ENCODE measurements around the gene LAYN. TPM values are rescaled to one million over a fixed set of nuclear protein-coding genes. Genes with fewer than 3 reads are reported as not detected.

The LAYN gene
- total and polyA plus RNA-seq, 2 experiments from 2014 or later = 118 to 121 TPM

GRCh38 chr11:111596319-111596718 is 55.8 kb downstream of the LAYN start:
- TF ChIP-seq EZH2phosphoT487 (IDR thresholded peaks at IDR 0.05; ENCODE audit: insufficient read depth, low read depth) (no peak), EZH2 (IDR thresholded peaks at IDR 0.05; ENCODE audit: insufficient read depth, poor library complexity, severe bottlenecking) (no peak)
- Histone ChIP-seq H3F3A (ENCODE audit: insufficient read depth) (peaks cover 15% of the 10 kb centered on the region), H3K4me2 (ENCODE audit: unreplicated experiment) (no peak overlapping the region), H3K9me3 (ENCODE audit: low read depth) (no peaks in the 10 kb centered on the region), H2AFZ (no peak overlapping the region), H4K20me1 (ENCODE audit: insufficient read depth) (no peaks in the 10 kb centered on the region), H3K27me3 (replicated peaks; ENCODE audit: insufficient read depth) (no peaks in the 10 kb centered on the region), H3K79me2 (ENCODE audit: insufficient read depth) (no peaks in the 10 kb centered on the region), H3K4me3 (no peak overlapping the region), H3K4me1 (ENCODE audit: insufficient read depth) (peaks cover 12% of the 10 kb centered on the region), H3K9ac (no peak overlapping the region), H3K27ac (no peak overlapping the region), H3K36me3 (ENCODE audit: low read depth) (no peaks in the 10 kb centered on the region), H3K9me2 (ENCODE audit: insufficient read depth) (no peaks in the 10 kb centered on the region)
- no peak for DNase-seq
- in situ Hi-C loops (cut with MboI) = loop anchor here (5.0 kb wide), 1 partner anchor 246 kb away; no protein-coding TSS in a partner anchor
- WGBS, 2 experiments (ENCODE audit: low coverage in 1 of 2, low lambda C conversion rate in 2 of 2, missing lambda C conversion rate in 2 of 2) = 96 to 97% methylated on average over 1 of the region's 1 CpG

GRCh38 chr11:111598148-111598547 is 57.6 kb downstream of the LAYN start:
- H4K20me1 ChIP-seq (ENCODE audit: insufficient read depth) = no peaks in the 10 kb centered on the region
- H3K79me2 ChIP-seq (ENCODE audit: insufficient read depth) = peaks cover 7% of the 10 kb centered on the region
- H3K36me3 ChIP-seq (ENCODE audit: low read depth) = no peaks in the 10 kb centered on the region
- no peaks in the 10 kb centered on the region for H3K9me2 ChIP-seq (ENCODE audit: insufficient read depth)
- H3K27ac ChIP-seq = peak overlapping the region; percentile 51
- peak overlapping the region; percentile 58 for H2AFZ ChIP-seq
- H3K9ac ChIP-seq = peak overlapping the region; percentile 53
- in situ Hi-C loops (cut with MboI) = loop anchor here (5.0 kb wide), 1 partner anchor 244 kb away; no protein-coding TSS in a partner anchor
- no peaks in the 10 kb centered on the region for H3K9me3 ChIP-seq (ENCODE audit: low read depth)
- 41 to 50% methylated on average over 1 of the region's 1 CpG for WGBS, 2 experiments (ENCODE audit: low coverage in 1 of 2, low lambda C conversion rate in 2 of 2, missing lambda C conversion rate in 2 of 2)
- H3K4me3 ChIP-seq = peak overlapping the region; percentile 33
- DNase-seq = peak; percentile 43
- peaks cover 20% of the 10 kb centered on the region for H3F3A ChIP-seq (ENCODE audit: insufficient read depth)
- H3K27me3 ChIP-seq (replicated peaks; ENCODE audit: insufficient read depth) = no peaks in the 10 kb centered on the region
- TF ChIP-seq EZH2phosphoT487 (IDR thresholded peaks at IDR 0.05; ENCODE audit: insufficient read depth, low read depth) (no peak), EZH2 (IDR thresholded peaks at IDR 0.05; ENCODE audit: insufficient read depth, poor library complexity, severe bottlenecking) (no peak)
- peak overlapping the region; percentile 48 for H3K4me2 ChIP-seq (ENCODE audit: unreplicated experiment)
- H3K4me1 ChIP-seq (ENCODE audit: insufficient read depth) = peaks cover 16% of the 10 kb centered on the region

DNA sequence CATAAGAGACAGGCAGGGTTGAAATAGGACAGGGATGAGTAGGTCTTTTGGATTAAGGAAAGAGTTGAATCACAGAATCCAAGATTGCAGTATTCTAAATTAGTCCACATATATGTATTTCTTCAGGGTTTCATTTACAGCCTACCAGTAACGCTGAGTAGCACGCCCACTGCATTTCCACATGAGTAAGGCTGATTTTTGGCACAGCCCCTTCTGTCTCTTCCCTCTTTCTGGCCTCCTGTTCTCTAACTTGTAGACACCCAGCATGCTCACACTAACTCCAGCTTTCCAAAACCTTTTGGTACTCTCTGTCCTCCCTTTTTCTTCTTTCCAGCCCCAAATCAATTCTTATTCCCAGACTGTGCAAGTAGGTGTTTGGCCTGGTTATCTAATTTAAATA is 58.0 kb downstream of the LAYN start:
- Histone ChIP-seq H2AFZ (peak overlapping the region; percentile 58), H3K9me3 (ENCODE audit: low read depth) (no peaks in the 10 kb centered on the region), H3K36me3 (ENCODE audit: low read depth) (no peaks in the 10 kb centered on the region), H3K4me1 (ENCODE audit: insufficient read depth) (peaks cover 16% of the 10 kb centered on the region), H3K4me3 (no peak overlapping the region), H3F3A (ENCODE audit: insufficient read depth) (peaks cover 24% of the 10 kb centered on the region), H3K79me2 (ENCODE audit: insufficient read depth) (peaks cover 11% of the 10 kb centered on the region), H4K20me1 (ENCODE audit: insufficient read depth) (no peaks in the 10 kb centered on the region), H3K27me3 (replicated peaks; ENCODE audit: insufficient read depth) (no peaks in the 10 kb centered on the region), H3K9ac (peak overlapping the region; percentile 53), H3K27ac (peak overlapping the region; percentile 51), H3K4me2 (ENCODE audit: unreplicated experiment) (peak overlapping the region; percentile 48), H3K9me2 (ENCODE audit: insufficient read depth) (no peaks in the 10 kb centered on the region)
- in situ Hi-C loops (cut with MboI) = loop anchor here (5.0 kb wide), 1 partner anchor 244 kb away; no protein-coding TSS in a partner anchor
- peak; percentile 96 for DNase-seq
- TF ChIP-seq EZH2phosphoT487 (IDR thresholded peaks at IDR 0.05; ENCODE audit: insufficient read depth, low read depth) = no peak
- TF ChIP-seq EZH2 (IDR thresholded peaks at IDR 0.05; ENCODE audit: insufficient read depth, poor library complexity, severe bottlenecking) = no peak
- 0% methylated on average over 2 of the region's 2 CpGs for whole genome bisulfite sequencing, 2 experiments (ENCODE audit: low coverage in 1 of 2, low lambda C conversion rate in 2 of 2, missing lambda C conversion rate in 2 of 2)

DNA sequence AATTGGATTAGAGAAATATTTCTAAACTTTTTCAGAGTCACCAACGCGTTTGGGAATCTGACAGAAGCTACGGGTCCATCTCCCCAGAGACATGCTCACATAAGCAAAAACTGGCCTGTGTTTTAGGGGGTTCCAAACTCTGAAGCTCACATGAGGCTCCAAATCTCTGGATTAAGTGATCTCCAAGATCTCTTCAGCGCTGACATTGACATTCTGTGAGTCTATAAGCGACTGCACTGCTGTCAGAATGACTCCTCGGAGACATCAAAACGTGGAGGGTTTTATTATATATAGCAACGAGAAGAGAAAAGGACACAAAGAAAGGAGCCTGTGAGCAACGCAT is 61.1 kb downstream of the LAYN start:
- peaks cover 38% of the 10 kb centered on the region for H3K4me1 ChIP-seq (ENCODE audit: insufficient read depth)
- no peaks in the 10 kb centered on the region for H3K36me3 ChIP-seq (ENCODE audit: low read depth)
- no peak for DNase-seq
- in situ Hi-C loops (cut with MboI) = no loop called here
- H3K79me2 ChIP-seq (ENCODE audit: insufficient read depth) = peaks cover 42% of the 10 kb centered on the region
- no peaks in the 10 kb centered on the region for H3K9me2 ChIP-seq (ENCODE audit: insufficient read depth)
- H3K4me2 ChIP-seq (ENCODE audit: unreplicated experiment) = peak overlapping the region; percentile 88
- no peaks in the 10 kb centered on the region for H3K9me3 ChIP-seq (ENCODE audit: low read depth)
- peaks cover 27% of the 10 kb centered on the region for H3F3A ChIP-seq (ENCODE audit: insufficient read depth)
- peak overlapping the region; percentile 97 for H2AFZ ChIP-seq
- H3K4me3 ChIP-seq = peak overlapping the region; percentile 70
- WGBS, 2 experiments (ENCODE audit: low coverage in 1 of 2, low lambda C conversion rate in 2 of 2, missing lambda C conversion rate in 2 of 2) = 3 to 4% methylated on average over 9 of the region's 9 CpGs
- TF ChIP-seq EZH2 (IDR thresholded peaks at IDR 0.05; ENCODE audit: insufficient read depth, poor library complexity, severe bottlenecking) = no peak
- TF ChIP-seq EZH2phosphoT487 (IDR thresholded peaks at IDR 0.05; ENCODE audit: insufficient read depth, low read depth) = no peak
- no peaks in the 10 kb centered on the region for H3K27me3 ChIP-seq (replicated peaks; ENCODE audit: insufficient read depth)
- H3K27ac ChIP-seq = peak overlapping the region; percentile 50
- H3K9ac ChIP-seq = peak overlapping the region; percentile 94
- 0 out of 2 replicates have a peak, but pooled peaks cover 4% of the 10 kb centered on the region for H4K20me1 ChIP-seq (ENCODE audit: insufficient read depth)
